Measurements from ENCODE around the gene TMEM59L. TPM values are rescaled to one million over a fixed set of nuclear protein-coding genes. Genes with fewer than 3 reads are reported as not detected.
A peak's percentile ranks its signal among the peaks of the same experiment; 100 is the strongest.

Gene TMEM59L
- total and polyA plus RNA-seq, 2 of the 13 experiments (the other 11 are each of a cell fraction or from before 2014, with no cell fraction given), result 0.97 to 5.5 TPM

- TF ChIP-seq, protein P1, sequence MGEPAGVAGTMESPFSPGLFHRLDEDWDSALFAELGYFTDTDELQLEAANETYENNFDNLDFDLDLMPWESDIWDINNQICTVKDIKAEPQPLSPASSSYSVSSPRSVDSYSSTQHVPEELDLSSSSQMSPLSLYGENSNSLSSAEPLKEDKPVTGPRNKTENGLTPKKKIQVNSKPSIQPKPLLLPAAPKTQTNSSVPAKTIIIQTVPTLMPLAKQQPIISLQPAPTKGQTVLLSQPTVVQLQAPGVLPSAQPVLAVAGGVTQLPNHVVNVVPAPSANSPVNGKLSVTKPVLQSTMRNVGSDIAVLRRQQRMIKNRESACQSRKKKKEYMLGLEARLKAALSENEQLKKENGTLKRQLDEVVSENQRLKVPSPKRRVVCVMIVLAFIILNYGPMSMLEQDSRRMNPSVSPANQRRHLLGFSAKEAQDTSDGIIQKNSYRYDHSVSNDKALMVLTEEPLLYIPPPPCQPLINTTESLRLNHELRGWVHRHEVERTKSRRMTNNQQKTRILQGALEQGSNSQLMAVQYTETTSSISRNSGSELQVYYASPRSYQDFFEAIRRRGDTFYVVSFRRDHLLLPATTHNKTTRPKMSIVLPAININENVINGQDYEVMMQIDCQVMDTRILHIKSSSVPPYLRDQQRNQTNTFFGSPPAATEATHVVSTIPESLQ (CRISPR knock-in tag; conservative IDR thresholded peaks at IDR 0.05), result no peak
- TF ChIP-seq, protein P2, sequence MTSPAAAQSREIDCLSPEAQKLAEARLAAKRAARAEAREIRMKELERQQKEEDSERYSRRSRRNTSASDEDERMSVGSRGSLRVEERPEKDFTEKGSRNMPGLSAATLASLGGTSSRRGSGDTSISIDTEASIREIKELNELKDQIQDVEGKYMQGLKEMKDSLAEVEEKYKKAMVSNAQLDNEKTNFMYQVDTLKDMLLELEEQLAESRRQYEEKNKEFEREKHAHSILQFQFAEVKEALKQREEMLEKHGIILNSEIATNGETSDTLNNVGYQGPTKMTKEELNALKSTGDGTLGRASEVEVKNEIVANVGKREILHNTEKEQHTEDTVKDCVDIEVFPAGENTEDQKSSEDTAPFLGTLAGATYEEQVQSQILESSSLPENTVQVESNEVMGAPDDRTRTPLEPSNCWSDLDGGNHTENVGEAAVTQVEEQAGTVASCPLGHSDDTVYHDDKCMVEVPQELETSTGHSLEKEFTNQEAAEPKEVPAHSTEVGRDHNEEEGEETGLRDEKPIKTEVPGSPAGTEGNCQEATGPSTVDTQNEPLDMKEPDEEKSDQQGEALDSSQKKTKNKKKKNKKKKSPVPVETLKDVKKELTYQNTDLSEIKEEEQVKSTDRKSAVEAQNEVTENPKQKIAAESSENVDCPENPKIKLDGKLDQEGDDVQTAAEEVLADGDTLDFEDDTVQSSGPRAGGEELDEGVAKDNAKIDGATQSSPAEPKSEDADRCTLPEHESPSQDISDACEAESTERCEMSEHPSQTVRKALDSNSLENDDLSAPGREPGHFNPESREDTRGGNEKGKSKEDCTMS (CRISPR knock-in tag; conservative IDR thresholded peaks at IDR 0.05), result no peak
- TF ChIP-seq STAG1 (CRISPR knock-in tag; IDR thresholded peaks at IDR 0.05), result no peak
- TF ChIP-seq, protein P3, sequence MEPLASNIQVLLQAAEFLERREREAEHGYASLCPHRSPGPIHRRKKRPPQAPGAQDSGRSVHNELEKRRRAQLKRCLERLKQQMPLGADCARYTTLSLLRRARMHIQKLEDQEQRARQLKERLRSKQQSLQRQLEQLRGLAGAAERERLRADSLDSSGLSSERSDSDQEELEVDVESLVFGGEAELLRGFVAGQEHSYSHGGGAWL (CRISPR knock-in tag; IDR thresholded peaks at IDR 0.05), result no peak
- TF ChIP-seq ZBTB8A (CRISPR knock-in tag; IDR thresholded peaks at IDR 0.05; ENCODE audit: borderline replicate concordance, low read depth), result no peak
- TF ChIP-seq, protein P4, sequence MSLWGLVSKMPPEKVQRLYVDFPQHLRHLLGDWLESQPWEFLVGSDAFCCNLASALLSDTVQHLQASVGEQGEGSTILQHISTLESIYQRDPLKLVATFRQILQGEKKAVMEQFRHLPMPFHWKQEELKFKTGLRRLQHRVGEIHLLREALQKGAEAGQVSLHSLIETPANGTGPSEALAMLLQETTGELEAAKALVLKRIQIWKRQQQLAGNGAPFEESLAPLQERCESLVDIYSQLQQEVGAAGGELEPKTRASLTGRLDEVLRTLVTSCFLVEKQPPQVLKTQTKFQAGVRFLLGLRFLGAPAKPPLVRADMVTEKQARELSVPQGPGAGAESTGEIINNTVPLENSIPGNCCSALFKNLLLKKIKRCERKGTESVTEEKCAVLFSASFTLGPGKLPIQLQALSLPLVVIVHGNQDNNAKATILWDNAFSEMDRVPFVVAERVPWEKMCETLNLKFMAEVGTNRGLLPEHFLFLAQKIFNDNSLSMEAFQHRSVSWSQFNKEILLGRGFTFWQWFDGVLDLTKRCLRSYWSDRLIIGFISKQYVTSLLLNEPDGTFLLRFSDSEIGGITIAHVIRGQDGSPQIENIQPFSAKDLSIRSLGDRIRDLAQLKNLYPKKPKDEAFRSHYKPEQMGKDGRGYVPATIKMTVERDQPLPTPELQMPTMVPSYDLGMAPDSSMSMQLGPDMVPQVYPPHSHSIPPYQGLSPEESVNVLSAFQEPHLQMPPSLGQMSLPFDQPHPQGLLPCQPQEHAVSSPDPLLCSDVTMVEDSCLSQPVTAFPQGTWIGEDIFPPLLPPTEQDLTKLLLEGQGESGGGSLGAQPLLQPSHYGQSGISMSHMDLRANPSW (CRISPR knock-in tag; IDR thresholded peaks at IDR 0.05; ENCODE audit: borderline replicate concordance), result no peak
- peak; percentile 33; the same call in 1 of the 2 replicates for TF ChIP-seq POLR2AphosphoS5 (IDR thresholded peaks at IDR 0.05; ENCODE audit: low read depth, low read length)
- no peak for TF ChIP-seq ZNF12 (CRISPR knock-in tag; IDR thresholded peaks at IDR 0.05)
- TF ChIP-seq CENPX (CRISPR knock-in tag; IDR thresholded peaks at IDR 0.05), result no peak
- TF ChIP-seq, protein P5, sequence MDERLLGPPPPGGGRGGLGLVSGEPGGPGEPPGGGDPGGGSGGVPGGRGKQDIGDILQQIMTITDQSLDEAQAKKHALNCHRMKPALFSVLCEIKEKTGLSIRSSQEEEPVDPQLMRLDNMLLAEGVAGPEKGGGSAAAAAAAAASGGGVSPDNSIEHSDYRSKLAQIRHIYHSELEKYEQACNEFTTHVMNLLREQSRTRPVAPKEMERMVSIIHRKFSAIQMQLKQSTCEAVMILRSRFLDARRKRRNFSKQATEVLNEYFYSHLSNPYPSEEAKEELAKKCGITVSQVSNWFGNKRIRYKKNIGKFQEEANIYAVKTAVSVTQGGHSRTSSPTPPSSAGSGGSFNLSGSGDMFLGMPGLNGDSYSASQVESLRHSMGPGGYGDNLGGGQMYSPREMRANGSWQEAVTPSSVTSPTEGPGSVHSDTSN (CRISPR knock-in tag; IDR thresholded peaks at IDR 0.05), result no peak
- TF ChIP-seq ZSCAN30 (CRISPR knock-in tag; IDR thresholded peaks at IDR 0.05), result no peak
- peak; percentile 34; the same call in 1 of the 2 replicates for TF ChIP-seq HIVEP1 (CRISPR knock-in tag; IDR thresholded peaks at IDR 0.05)
- TF ChIP-seq ZNF772 (CRISPR knock-in tag; IDR thresholded peaks at IDR 0.05), result 0 out of 2 replicates have a peak, but pooled peaks have one; percentile 55
- no peak for TF ChIP-seq ZNF841 (CRISPR knock-in tag; IDR thresholded peaks at IDR 0.05; ENCODE audit: borderline replicate concordance)
- no peak for TF ChIP-seq CC2D1A (CRISPR knock-in tag; IDR thresholded peaks at IDR 0.05)
- peak; percentile 84; the same call in 1 of the 2 replicates for TF ChIP-seq HMG20A (CRISPR knock-in tag; IDR thresholded peaks at IDR 0.05; ENCODE audit: borderline replicate concordance)
- TF ChIP-seq ZNF234 (CRISPR knock-in tag; conservative IDR thresholded peaks at IDR 0.05), result no peak
Observed at GRCh38 chr19:18610556-18611326, 1.9 kb upstream of the TMEM59L start (continued).
